SK-N-SH (cell line): Measurements from ENCODE around the gene OR56B4. TPM values are rescaled to one million over a fixed set of nuclear protein-coding genes. Genes with fewer than 3 reads are reported as not detected.
"Not testable (repeated sequence)": the region's sequence is repeated elsewhere in the genome, so short reads cannot be mapped to it uniquely, and the experiment has no call there.

ENCODE experiments used
- CTCF ChIA-PET: fragments of 300-600, 350-600 bp; formaldehyde crosslinking; extraction: SDS; loops from one replicate; lab custom pipeline; 2021; lab: Yijun Ruan, JAX
- POLR2A ChIA-PET: fragments of 350-600 bp; sonication (Branson Sonifier 250); formaldehyde crosslinking; extraction: SDS; loops from one replicate; lab custom pipeline; 2020; ENCODE audit warnings: antibody characterized with exemption, inconsistent platforms; lab: Yijun Ruan, JAX
- DNase-seq: peaks from one replicate; pipeline ENCODE4 v3.0.0; 2012
- H2AFZ ChIP-seq: fragments of 200-600 bp; sonication (generic); 2 replicates; pipeline ENCODE4 v1.8.1; 2016; ENCODE audit warnings: antibody characterized with exemption, mild to moderate bottlenecking, low read depth
- H3F3A ChIP-seq: fragments of 200-600 bp; sonication (generic); replicated peaks from 2 replicates; pipeline ENCODE3; 2016; ENCODE audit warnings: antibody characterized with exemption, mild to moderate bottlenecking; ENCODE audit not compliant: insufficient read depth
- H3K27ac ChIP-seq, 2 experiments: fragments of 200-500 bp in 1 of 2; fragments of 200-600 bp in 1 of 2; sonication (Bioruptor generic) in 1 of 2; sonication (generic), shearing (Covaris generic) in 1 of 2; 2 replicates each; pipeline versions ENCODE4 v1.5.1 to v1.6.1; 2014 to 2016; ENCODE audit warnings: low read depth in 2 of 2, inconsistent platforms in 1 of 2, low read length in 1 of 2, mild to moderate bottlenecking in 1 of 2, mixed read lengths in 1 of 2
- H3K27me3 ChIP-seq: fragments of 200-600 bp; sonication (generic), shearing (Covaris generic); 2 replicates; pipeline ENCODE4 v1.6.1; 2016; ENCODE audit warnings: mixed run types; ENCODE audit not compliant: insufficient read depth
- H3K36me3 ChIP-seq, 2 experiments: fragments of 200-500 bp in 1 of 2; fragments of 200-600 bp in 1 of 2; sonication (Bioruptor generic) in 1 of 2; sonication (generic) in 1 of 2; replicated peaks in 1 of 2; 2 replicates each; pipeline versions ENCODE3 to v1.5.1; 2014 to 2016; ENCODE audit warnings: low read length in 1 of 2, mild to moderate bottlenecking in 1 of 2; ENCODE audit not compliant: insufficient read depth in 2 of 2, control insufficient read depth in 1 of 2
- H3K4me1 ChIP-seq, 2 experiments: fragments of 200-500 bp in 1 of 2; fragments of 200-600 bp in 1 of 2; sonication (Bioruptor generic) in 1 of 2; sonication (generic), shearing (Covaris generic) in 1 of 2; 2 replicates each; pipeline versions ENCODE4 v1.5.1 to v1.6.1; 2014 to 2016; ENCODE audit warnings: low read depth in 1 of 2, low read length in 1 of 2, mixed run types in 1 of 2; ENCODE audit not compliant: insufficient read depth in 2 of 2, control insufficient read depth in 1 of 2
- H3K4me2 ChIP-seq: fragments of 200-600 bp; sonication (generic), shearing (Covaris generic); 2 replicates; pipeline ENCODE4 v1.6.1; 2017; ENCODE audit warnings: mixed run types
- H3K4me3 ChIP-seq, 2 experiments: fragments of 200-500 bp in 1 of 2; fragments of 200-600 bp in 1 of 2; sonication (Bioruptor generic) in 1 of 2; sonication (generic), shearing (Covaris generic) in 1 of 2; 2 replicates each; pipeline versions ENCODE4 v1.5.1 to v1.8.1; 2014 to 2016; ENCODE audit warnings: low read depth in 2 of 2, inconsistent platforms in 1 of 2, low read length in 1 of 2, mild to moderate bottlenecking in 1 of 2, mixed read lengths in 1 of 2, moderate library complexity in 1 of 2
- H3K79me2 ChIP-seq: fragments of 200-600 bp; sonication (generic); 2 replicates; pipeline ENCODE4 v1.8.1; 2017; ENCODE audit warnings: mild to moderate bottlenecking; ENCODE audit not compliant: insufficient read depth
- H3K9ac ChIP-seq: fragments of 200-600 bp; sonication (generic); 2 replicates; pipeline ENCODE4 v1.6.1; 2017; ENCODE audit warnings: mixed run types
- H3K9me2 ChIP-seq: fragments of 200-600 bp; sonication (generic); 2 replicates; pipeline ENCODE4 v1.6.1; 2017; ENCODE audit warnings: mixed run types
- H3K9me3 ChIP-seq: fragments of 200-600 bp; sonication (generic); 2 replicates; pipeline ENCODE4 v1.6.1; 2017; ENCODE audit warnings: mixed run types, mild to moderate bottlenecking, moderate library complexity
- H4K20me1 ChIP-seq: fragments of 200-600 bp; sonication (generic); 2 replicates; pipeline ENCODE4 v1.6.1; 2017; ENCODE audit warnings: mild to moderate bottlenecking, mixed run types; ENCODE audit not compliant: insufficient read depth
- CHD2 ChIP-seq: fragments of 150-350 bp; IDR thresholded peaks from 2 replicates; pipeline ENCODE4 v1.6.1; 2018; ENCODE audit warnings: low read length; ENCODE audit not compliant: partially characterized antibody
- CTCF ChIP-seq: fragments of 200-600 bp; sonication (generic); IDR thresholded peaks from 2 replicates; pipeline ENCODE4 v1.6.1; 2017; ENCODE audit warnings: antibody characterized with exemption, mild to moderate bottlenecking, moderate library complexity
- ELF1 ChIP-seq: IDR thresholded peaks from 2 replicates; pipeline ENCODE4 v1.4.0; 2012
- EZH2phosphoT487 ChIP-seq: fragments of 200-600 bp; sonication (generic); IDR thresholded peaks from 2 replicates; pipeline ENCODE4 v1.6.1; 2017; ENCODE audit warnings: low read depth, mixed run types, mild to moderate bottlenecking, antibody characterized with exemption, moderate library complexity, borderline replicate concordance
- FOSL2 ChIP-seq: IDR thresholded peaks from 2 replicates; pipeline ENCODE4 v1.4.0; 2012; ENCODE audit warnings: low read depth, mild to moderate bottlenecking, moderate library complexity, borderline replicate concordance
- FOXJ3 ChIP-seq: sonication (generic); formaldehyde crosslinking; IDR thresholded peaks from 2 replicates; pipeline ENCODE4 v1.5.1; 2020; ENCODE audit warnings: mild to moderate bottlenecking, missing genetic modification reagents
- FOXM1 ChIP-seq: IDR thresholded peaks from 2 replicates; pipeline ENCODE4 v1.4.0; 2012; ENCODE audit warnings: low read depth, mild to moderate bottlenecking
- GATA2 ChIP-seq: sonication (generic); formaldehyde crosslinking; IDR thresholded peaks from 2 replicates; pipeline ENCODE4 v1.5.0; 2020; ENCODE audit warnings: mild to moderate bottlenecking, missing genetic modification reagents
- NFIC ChIP-seq: IDR thresholded peaks from 2 replicates; pipeline ENCODE4 v1.4.0; 2012; ENCODE audit warnings: borderline replicate concordance
- PBX3 ChIP-seq: IDR thresholded peaks from 2 replicates; pipeline ENCODE4; 2012
- RCOR1 ChIP-seq: fragments of 150-350 bp; IDR thresholded peaks from 2 replicates; pipeline ENCODE4 v1.6.1; 2017; ENCODE audit warnings: antibody characterized with exemption, low read length
- SMC3 ChIP-seq: IDR thresholded peaks from 2 replicates; pipeline ENCODE4 v1.6.1; 2012; ENCODE audit warnings: low read depth, low read length, improper control_type of control experiment
- USF1 ChIP-seq: IDR thresholded peaks from 2 replicates; pipeline ENCODE4 v1.4.0; 2012; ENCODE audit warnings: low read depth, borderline replicate concordance
- USF2 ChIP-seq: fragments of 150-350 bp; IDR thresholded peaks from 2 replicates; pipeline ENCODE4 v1.6.1; 2017; ENCODE audit warnings: antibody characterized with exemption, low read length, low read depth, borderline replicate concordance
- ZBTB33 ChIP-seq: IDR thresholded peaks from 2 replicates; pipeline ENCODE4 v1.4.0; 2012; ENCODE audit warnings: low read depth, borderline replicate concordance
- WGBS: methylation state at CpG from one replicate; pipeline ENCODE4 v1.1.6; 2017; ENCODE audit warnings: low lambda C conversion rate; 5-methylcytosine and 5-hydroxymethylcytosine counted together
- polyA plus RNA-seq, 3 experiments: library from polyadenylated mRNA; depleted of rRNA; stranded (reverse); fragments of >200 nt; gene quantifications; 2 replicates each; pipeline ENCODE4 v1.2.3, GENCODE V29; 2012

Gene OR56B4
- polyA plus RNA-seq (2012; rRNA removed) = not detected in 2 replicates
- polyA plus RNA-seq (2012; cell fraction: cytosol; rRNA removed) = not detected in 2 replicates
- not detected in 2 replicates for polyA plus RNA-seq (2012; cell fraction: nucleus; rRNA removed)

- H3K9ac ChIP-seq, H3K36me3 ChIP-seq, H4K20me1 ChIP-seq, H3K4me1 ChIP-seq, POLR2A ChIA-PET, H3K79me2 ChIP-seq, H3K27ac ChIP-seq, H3K27me3 ChIP-seq, H3K4me3 ChIP-seq, H3F3A ChIP-seq, H3K9me2 ChIP-seq, H2AFZ ChIP-seq, H3K9me3 ChIP-seq, DNase-seq, H3K4me2 ChIP-seq: not testable (repeated sequence)
- CTCF ChIA-PET = interaction anchor here (1.7 kb wide), 1 partner anchor 12 kb away, joined by 3 read pairs; no protein-coding TSS in a partner anchor
- WGBS = 2% methylated on average over 6 of the region's 6 CpGs
Measured at GRCh38 chr11:6107384-6107783, at the start of gene OR56B4. OR56B4 (plus strand) TSS chr11:6107684; CDS start chr11:6107779, 95 bp downstream.

GRCh38 chr11:6061475-6061874, 46.0 kb upstream of the OR56B4 start:
- WGBS = 0% methylated on average over 3 of the region's 3 CpGs
- H3K4me3 ChIP-seq = no peak overlapping the region
- H3F3A ChIP-seq = no peaks in the 10 kb centered on the region
- no peak overlapping the region for H3K4me2 ChIP-seq
- H3K9me2 ChIP-seq = no peaks in the 10 kb centered on the region
- TF ChIP-seq NFIC (no peak), USF2 (no peak), ZBTB33 (no peak), USF1 (no peak), EZH2phosphoT487 (no peak), FOXM1 (no peak), RCOR1 (no peak), FOXJ3 (CRISPR knock-in tag) (no peak), CHD2 (no peak), SMC3 (no peak), FOSL2 (no peak), CTCF (no peak), ELF1 (no peak), GATA2 (CRISPR knock-in tag) (no peak), PBX3 (no peak)
- no peak overlapping the region for H3K27ac ChIP-seq
- no peak for DNase-seq
- H4K20me1 ChIP-seq = no peaks in the 10 kb centered on the region
- CTCF ChIA-PET = no interaction called here
- no peaks in the 10 kb centered on the region for H3K27me3 ChIP-seq
- POLR2A ChIA-PET = no interaction called here
- H3K79me2 ChIP-seq = no peaks in the 10 kb centered on the region
- no peak overlapping the region for H2AFZ ChIP-seq
- H3K4me1 ChIP-seq = no peaks in the 10 kb centered on the region
- H3K36me3 ChIP-seq = no peaks in the 10 kb centered on the region
- H3K9ac ChIP-seq = no peak overlapping the region
- no peaks in the 10 kb centered on the region for H3K9me3 ChIP-seq
